ENCODE data around the gene FTSJ1.
A peak's percentile ranks its signal among the peaks of the same experiment; 100 is the strongest.

The FTSJ1 gene

DNA sequence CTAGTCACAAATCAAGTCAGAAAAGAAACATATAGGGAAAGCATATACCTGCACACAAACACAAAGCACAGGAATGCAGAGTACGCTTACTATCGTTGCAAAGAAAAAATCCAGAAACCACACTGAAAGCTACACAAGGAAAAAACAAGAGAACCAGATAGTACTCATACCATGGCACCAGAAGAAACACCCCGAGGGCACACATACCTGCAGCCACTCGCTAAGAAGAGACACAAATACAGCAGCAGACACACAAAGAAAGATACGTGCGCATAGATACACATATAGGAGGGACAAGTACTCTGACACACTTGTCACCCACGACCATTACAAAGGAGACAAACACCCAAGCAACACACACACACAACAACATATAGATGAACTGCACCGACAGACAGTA lies 4.5 kb upstream of the FTSJ1 start:
- DNase-seq = no peak

GRCh38 chrX:48472225-48472624 lies 3.8 kb upstream of the FTSJ1 start:
- no peak for DNase-seq

- no peak for DNase-seq
Measured at GRCh38 chrX:48472851-48473703, 2.9 kb upstream of the FTSJ1 start.

GRCh38 chrX:48473704-48473990 lies 2.4 kb upstream of the FTSJ1 start:
- no peak for DNase-seq

- peak in 1 of 3 donors; percentile 36 for DNase-seq
Measured at GRCh38 chrX:48474127-48474526, 1.9 kb upstream of the FTSJ1 start.

DNA sequence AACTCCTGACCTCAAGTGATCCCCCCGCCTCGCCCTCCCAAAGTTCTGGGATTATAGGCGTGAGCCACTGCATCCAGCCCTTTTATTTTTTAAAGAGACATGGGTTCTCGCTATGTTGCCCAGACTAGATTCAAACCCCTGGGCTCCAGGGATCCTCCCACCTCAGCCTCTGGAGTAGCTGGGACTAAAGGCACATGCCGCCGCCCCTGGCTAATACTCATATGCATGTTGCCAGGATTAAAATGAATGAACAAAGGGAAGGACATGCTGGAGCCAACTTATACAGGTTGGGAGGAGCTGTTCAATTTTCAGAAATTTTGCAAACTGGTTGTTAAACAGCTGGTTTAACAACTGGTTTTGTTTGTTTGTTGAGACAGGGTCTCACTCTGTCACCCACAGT lies 1.4 kb upstream of the FTSJ1 start:
- DNase-seq = no peak

- no peak for DNase-seq
Measured at GRCh38 chrX:48475296-48475695, 703 bp upstream of the FTSJ1 start.

DNA sequence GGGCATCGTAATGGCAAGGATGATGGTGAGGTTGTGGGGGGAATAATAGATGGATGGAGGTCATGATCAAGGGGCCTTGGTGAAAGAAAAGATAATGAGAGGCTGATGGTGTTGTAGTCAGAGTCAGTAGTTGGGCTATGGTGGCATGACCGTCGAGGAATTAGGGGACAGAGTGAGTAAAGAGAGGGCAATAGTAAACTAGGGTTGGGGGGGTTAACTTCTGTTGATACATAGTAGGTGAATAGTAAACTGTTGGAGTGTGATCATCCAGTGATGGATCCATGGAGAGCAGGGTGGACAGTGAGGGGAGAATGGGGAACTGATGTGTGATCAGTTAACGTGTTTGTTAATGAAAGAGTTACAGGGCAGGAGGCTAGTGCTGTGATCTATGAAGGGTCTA lies 920 bp downstream of the FTSJ1 start:
- DNase-seq = no peak

- no peak for DNase-seq
Measured at GRCh38 chrX:48477960-48478755, 2.2 kb downstream of the FTSJ1 start.

- no peak for DNase-seq
Measured at GRCh38 chrX:48478806-48479205, 2.8 kb downstream of the FTSJ1 start.

GRCh38 chrX:48480142-48480541 lies 4.1 kb downstream of the FTSJ1 start:
- no peak for DNase-seq

GRCh38 chrX:48480583-48480982 lies 4.6 kb downstream of the FTSJ1 start:
- no peak for DNase-seq

DNA sequence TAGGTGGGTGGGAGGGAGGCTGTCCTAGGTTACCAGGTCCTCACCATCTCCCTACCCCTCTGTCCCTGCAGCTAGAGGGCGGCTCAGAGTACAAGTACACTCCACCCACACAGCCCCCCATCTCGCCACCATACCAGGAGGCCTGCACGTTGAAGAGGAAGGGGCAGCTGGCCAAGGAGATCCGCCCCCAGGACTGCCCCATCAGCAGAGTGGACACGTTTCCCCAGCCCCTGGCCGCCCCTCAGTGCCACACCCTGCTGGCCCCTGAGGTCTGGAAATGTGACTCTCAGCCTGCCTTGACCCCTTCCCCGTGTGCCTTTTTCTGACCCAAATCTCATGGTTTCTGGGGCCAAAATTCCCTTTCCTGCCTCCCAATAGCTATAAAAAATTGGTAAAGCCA lies 6.5 kb downstream of the FTSJ1 start:
- no peak for DNase-seq

- DNase-seq = peak; percentile 31 to 52 (median 38)
Measured at GRCh38 chrX:48487362-48487798, 11.4 kb downstream of the FTSJ1 start.

- no peak for DNase-seq
Measured at GRCh38 chrX:48488034-48488433, 12.0 kb downstream of the FTSJ1 start.

DNA sequence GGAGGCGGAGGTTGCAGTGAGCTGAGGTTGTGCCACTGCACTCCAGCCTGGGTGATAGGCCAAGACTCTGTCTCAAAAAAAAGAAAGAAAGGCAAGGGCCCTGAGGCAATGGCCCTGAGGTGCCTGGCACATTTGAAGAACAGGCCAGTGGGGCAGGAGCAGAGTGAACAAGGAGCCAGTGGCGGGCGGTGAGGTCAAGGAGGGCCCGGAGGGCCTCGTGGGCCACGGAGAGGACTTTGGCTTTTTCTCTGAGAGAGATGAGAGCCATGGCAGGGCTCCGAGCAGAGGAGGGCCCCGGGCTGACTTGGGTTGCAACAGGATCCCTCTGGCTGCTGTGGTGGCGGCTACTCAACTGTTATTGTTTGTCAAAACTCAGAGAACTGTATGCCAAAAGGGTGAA lies 13.3 kb downstream of the FTSJ1 start:
- DNase-seq = no peak

DNA sequence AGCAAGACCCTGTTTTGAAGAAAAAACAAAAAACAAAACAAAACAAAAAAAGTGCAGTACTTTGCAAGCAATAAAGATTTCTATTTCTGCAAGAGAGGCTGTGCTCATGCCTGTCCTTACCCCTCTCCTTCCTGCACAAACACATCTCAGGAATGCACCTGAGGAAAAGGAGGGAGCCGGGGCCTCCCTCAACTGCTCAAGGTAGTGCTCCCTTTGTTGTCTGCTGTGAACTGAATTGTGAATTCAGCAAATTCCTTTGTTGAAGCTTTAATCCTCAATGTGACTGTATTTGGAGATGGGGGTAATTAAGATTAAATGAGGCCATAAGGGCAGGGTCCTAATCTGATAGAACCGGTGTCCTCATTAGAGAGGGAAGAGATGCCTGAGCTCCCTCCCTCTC lies 13.9 kb downstream of the FTSJ1 start:
- no peak for DNase-seq

DNA sequence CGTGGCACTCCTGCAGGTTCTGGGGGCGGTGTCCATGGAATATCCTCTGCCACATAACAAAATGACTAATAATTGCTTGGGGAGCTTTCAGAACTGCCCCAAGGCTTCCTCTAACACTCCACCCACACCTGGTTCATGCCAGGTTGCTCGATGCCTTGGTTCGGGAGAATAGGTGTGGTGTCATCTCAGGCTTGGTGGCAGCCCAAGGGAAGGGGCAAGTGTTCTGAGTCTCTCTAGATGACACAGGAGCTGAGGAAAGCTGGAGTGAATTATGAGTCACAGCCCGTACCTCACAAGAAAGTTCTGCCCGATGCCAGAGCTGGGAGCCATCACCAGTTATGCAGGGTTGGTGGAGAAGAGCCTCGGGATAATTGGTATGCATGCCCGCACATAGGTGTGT lies 14.7 kb downstream of the FTSJ1 start:
- no peak for DNase-seq

GRCh38 chrX:48491809-48492208 lies 15.8 kb downstream of the FTSJ1 start:
- no peak for DNase-seq

DNA sequence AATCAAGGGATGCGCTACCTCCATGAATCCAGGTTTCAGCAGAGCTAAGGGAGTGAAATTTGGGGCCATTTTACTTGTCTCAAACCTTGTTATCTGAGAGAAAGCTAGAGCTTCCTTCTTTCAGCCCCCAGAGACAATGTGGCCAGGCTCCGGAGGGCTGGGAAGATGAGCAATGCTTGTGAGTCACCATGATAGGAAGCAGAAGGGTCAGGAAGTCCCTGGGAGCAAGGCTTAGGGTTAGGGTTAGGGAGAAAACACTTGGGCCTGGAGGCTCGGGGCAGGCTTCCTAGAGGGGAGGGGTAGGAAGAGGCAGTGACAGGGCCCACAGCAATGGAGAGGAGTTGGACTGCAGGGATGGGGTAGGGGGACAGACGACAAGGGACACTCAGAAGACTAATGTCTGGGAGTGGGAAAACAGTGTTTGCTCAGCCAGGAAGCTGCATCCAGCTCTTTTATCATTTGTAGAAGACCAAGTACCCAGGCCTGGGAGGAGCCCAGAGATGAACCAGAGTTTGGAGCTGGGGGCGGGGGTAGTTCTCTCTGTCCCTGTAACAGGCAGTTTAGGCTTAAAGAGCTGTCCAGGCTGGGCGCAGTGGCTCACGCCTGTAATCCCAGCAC lies 16.4 kb downstream of the FTSJ1 start:
- DNase-seq = peak; percentile 78 to 81 (median 79)

GRCh38 chrX:48493890-48494364 lies 17.9 kb downstream of the FTSJ1 start:
- DNase-seq = peak; percentile 25 to 47 (median 39)

GRCh38 chrX:48496660-48497059 lies 20.7 kb downstream of the FTSJ1 start:
- no peak for DNase-seq

GRCh38 chrX:48497871-48498270 lies 21.9 kb downstream of the FTSJ1 start:
- DNase-seq = no peak

GRCh38 chrX:48498374-48498809 lies 22.4 kb downstream of the FTSJ1 start:
- peak; percentile 64 to 71 (median 66) for DNase-seq

Measured in suppressor macrophage treated with lipopolysaccharide for 1 hour (primary cell).